Stimulated activated CD8-positive, alpha-beta memory T cell treated with anti-CD3 and anti-CD28 coated beads, Interleukin-2, amount 100 ng/mL, for 48 hours (primary cell): ENCODE results near the gene DCLRE1B.
"Not testable (repeated sequence)": the region's sequence is repeated elsewhere in the genome, so short reads cannot be mapped to it uniquely, and the experiment has no call there.

Source experiments
- DNase-seq, 2 donors: peaks; one replicate each; pipeline ENCODE4 v3.0.0-alpha.2; 2020; ENCODE audit warnings: low read depth in 2 of 2

Gene DCLRE1B

DNA sequence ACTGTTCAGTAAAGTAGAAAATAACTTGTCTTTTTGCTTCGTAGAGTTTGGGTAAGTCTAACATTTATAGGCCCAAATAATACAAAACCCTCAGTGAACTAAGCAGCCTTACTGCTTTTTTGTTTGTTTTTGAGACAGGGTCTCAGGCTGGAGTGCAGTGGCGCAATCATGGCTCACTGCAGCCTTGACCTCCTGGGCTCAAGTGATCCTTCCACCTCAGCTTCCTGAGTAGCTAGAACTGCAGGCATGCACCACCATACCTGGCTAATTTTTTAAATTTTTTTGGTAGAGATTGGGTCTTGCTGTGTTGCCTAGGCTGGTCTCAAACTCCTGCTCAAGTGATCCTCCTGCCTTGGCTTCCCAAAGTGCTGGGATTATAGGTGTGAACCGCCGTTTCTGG lies 43.0 kb downstream of the DCLRE1B start:
- not testable (repeated sequence) for DNase-seq

DNA sequence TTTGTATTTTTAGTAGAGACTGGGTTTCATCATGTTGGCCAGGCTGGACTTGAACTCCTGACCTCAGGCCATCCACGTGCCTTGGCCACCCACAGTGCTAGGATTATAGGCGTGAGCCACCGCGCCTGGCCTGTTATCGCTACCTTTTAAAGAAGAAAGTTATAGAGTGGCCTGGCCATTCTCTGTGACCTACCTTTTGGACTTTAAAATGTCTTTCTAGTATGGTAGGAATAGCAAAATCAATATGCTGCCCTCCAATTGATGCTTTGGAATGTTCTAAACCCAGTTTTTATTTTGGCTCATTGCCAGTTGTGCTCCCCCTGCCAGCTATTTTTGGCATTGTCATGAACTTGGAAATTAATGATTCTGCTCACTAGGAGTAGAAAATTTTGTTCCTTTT lies 43.9 kb downstream of the DCLRE1B start:
- DNase-seq: no peak

DNA sequence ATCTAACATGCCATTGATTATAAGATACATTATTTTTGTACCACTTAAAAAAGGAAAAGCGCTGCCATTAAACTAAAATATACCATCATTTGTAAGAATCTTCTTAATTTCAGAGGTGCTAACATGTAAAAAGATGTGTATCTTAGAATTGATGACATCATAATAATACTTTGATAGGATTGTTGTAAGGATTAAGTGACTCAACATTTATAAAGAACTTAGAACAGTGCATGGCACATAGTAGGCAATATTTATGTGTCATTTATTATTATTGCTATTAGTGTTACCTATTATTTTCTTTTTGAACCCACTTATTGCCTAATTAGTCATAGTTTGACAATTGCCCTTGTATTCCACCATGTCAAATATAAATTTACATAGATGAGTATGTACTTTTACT lies 45.8 kb downstream of the DCLRE1B start:
- DNase-seq: no peak

DNA sequence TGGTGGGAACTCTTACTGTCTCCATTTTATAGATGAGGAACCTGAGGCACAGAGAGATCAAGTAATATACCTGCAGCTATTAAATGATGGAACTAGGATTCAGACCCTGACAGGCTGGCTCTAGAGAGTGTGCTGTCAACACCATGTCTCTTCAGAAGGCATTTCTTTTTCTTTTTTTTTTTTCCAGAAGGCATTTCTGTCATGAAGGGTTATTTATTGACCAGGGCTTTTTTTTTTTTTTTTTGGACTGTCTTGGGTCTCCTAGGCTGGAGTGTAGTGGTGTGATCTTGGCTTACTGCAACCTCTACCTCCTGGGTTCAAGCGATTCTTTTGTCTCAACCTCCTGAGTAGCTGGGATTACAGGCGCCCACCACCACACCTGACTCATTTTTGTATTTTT lies 46.6 kb downstream of the DCLRE1B start:
- no peak for DNase-seq

DNA sequence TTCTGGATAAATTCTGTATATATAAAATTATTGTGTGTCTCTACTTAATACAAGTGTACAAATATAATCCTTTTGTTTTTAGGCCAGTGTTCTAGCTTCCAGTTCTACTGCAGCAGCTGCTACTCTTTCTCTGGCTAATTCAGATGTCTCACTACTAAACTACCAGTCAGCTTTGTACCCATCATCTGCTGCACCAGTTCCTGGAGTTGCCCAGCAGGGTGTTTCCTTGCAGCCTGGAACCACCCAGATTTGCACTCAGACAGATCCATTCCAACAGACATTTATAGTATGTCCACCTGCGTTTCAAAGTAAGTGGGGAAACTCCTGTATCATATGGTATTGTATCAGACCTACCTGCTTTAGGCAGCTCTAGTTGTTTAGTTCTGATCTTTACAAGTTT lies 52.9 kb downstream of the DCLRE1B start:
- DNase-seq: no peak

DNA sequence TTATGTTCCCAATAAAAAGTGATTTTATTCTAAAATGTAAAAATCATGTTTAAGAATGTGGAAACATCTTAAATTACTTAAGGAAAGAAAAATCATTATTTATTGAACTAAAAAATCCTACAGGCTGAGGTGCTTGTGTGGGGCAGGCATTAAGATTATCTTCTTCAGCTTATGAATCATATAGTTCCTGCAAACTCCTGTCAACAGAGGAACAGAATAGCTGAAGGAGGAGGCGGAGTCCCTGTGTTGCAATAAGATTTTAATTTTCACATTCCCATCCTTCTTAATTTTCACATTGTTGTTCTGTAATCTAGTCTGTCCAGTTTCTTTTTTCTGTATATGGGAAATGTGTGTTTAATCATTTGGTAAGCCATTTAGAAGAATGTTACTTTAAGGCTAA lies 53.6 kb downstream of the DCLRE1B start:
- no peak for DNase-seq

DNA sequence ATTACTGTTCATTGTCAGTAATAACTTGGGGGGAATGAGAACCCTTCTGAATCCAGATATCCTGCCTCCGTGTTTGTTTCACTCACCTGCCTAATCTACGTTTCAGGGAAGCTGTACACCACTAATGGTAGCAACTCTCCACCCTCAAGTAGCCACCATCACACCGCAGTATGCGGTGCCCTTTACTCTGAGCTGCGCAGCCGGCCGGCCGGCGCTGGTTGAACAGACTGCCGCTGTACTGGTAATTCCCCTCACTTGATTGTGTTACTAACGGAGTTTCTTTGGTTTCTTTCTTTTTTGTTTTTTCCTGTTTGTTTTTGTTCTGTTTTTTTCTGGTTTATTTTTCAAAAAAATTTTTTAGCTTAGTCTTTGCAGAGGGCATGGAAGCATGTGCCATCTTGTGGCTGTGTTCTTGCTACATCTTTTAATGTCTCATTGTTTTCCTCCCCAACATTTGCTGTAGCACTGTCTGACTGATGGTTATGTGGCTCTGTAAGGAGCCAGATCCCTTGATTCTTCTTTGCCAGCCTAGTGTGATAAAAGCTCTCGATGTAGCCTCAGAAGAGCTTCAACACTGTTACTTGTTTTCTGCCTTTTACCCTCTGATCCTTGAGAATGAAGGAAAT lies 58.3 kb downstream of the DCLRE1B start:
- DNase-seq: no peak
